H9 (cell line): ENCODE results near the gene TAOK2. TPM values are rescaled to one million over a fixed set of nuclear protein-coding genes. Genes with fewer than 3 reads are reported as not detected.

Experiments
- DNase-seq: peaks from one replicate; pipeline ENCODE4 v3.0.0-alpha.2; 2017
- H2AFZ ChIP-seq: one replicate; pipeline ENCODE4 v1.6.1; 2013; ENCODE audit warnings: mild to moderate bottlenecking, low read length, control low read depth, moderate library complexity
- H2AK5ac ChIP-seq: 2 replicates; pipeline ENCODE4 v1.6.1; 2013; ENCODE audit warnings: low read length, control low read depth, mixed read lengths; ENCODE audit not compliant: insufficient read length
- H2BK120ac ChIP-seq: one replicate; pipeline ENCODE4 v1.6.1; 2013; ENCODE audit warnings: low read depth, mild to moderate bottlenecking, low read length, control low read depth, inconsistent platforms; ENCODE audit not compliant: poor library complexity, severe bottlenecking
- H2BK12ac ChIP-seq: 2 replicates; pipeline ENCODE4 v1.6.1; 2013; ENCODE audit warnings: low read length, control low read depth, mixed read lengths, low read depth; ENCODE audit not compliant: insufficient read length
- H2BK15ac ChIP-seq: 2 replicates; pipeline ENCODE4 v1.6.1; 2013; ENCODE audit warnings: low read depth, low read length, control low read depth
- H2BK20ac ChIP-seq: one replicate; pipeline ENCODE4 v1.6.1; 2013; ENCODE audit warnings: low read depth, mild to moderate bottlenecking, low read length, control low read depth, inconsistent platforms; ENCODE audit not compliant: poor library complexity, severe bottlenecking
- H2BK5ac ChIP-seq: 2 replicates; pipeline ENCODE4 v1.6.1; 2013; ENCODE audit warnings: low read length, control low read depth, mixed read lengths; ENCODE audit not compliant: insufficient read length
- H3K14ac ChIP-seq: 2 replicates; pipeline ENCODE4 v1.6.1; 2013; ENCODE audit warnings: low read length, control low read depth; ENCODE audit not compliant: insufficient read depth
- H3K18ac ChIP-seq: 2 replicates; pipeline ENCODE4 v1.6.1; 2013; ENCODE audit warnings: low read depth, mild to moderate bottlenecking, mixed read lengths, low read length, control low read depth; ENCODE audit not compliant: insufficient read length
- H3K23ac ChIP-seq: 2 replicates; pipeline ENCODE4 v1.6.1; 2013; ENCODE audit warnings: low read length, control low read depth, mixed read lengths, low read depth; ENCODE audit not compliant: insufficient read length
- H3K23me2 ChIP-seq: 2 replicates; pipeline ENCODE4 v1.6.1; 2013; ENCODE audit warnings: low read depth, mild to moderate bottlenecking, mixed read lengths, low read length, control low read depth; ENCODE audit not compliant: insufficient read length, poor library complexity, severe bottlenecking
- H3K27ac ChIP-seq: 2 replicates; pipeline ENCODE4 v1.5.1; 2013; ENCODE audit warnings: low read length, control low read depth, mixed read lengths, low read depth; ENCODE audit not compliant: insufficient read length
- H3K27me3 ChIP-seq: 2 replicates; pipeline ENCODE4 v1.6.1; 2013; ENCODE audit warnings: low read length, control low read depth, inconsistent platforms; ENCODE audit not compliant: insufficient read depth
- H3K4ac ChIP-seq: 2 replicates; pipeline ENCODE4 v1.6.1; 2013; ENCODE audit warnings: low read depth, mild to moderate bottlenecking, control low read depth, inconsistent platforms, low read length, moderate library complexity
- H3K4me1 ChIP-seq: 2 replicates; pipeline ENCODE4 v1.6.1; 2013; ENCODE audit warnings: low read length, control low read depth, inconsistent platforms; ENCODE audit not compliant: insufficient read depth
- H3K4me2 ChIP-seq: 2 replicates; pipeline ENCODE4 v1.6.1; 2013; ENCODE audit warnings: low read length, control low read depth, mixed read lengths; ENCODE audit not compliant: insufficient read length, insufficient read depth
- H3K56ac ChIP-seq: 2 replicates; pipeline ENCODE4 v1.6.1; 2013; ENCODE audit warnings: low read depth, mild to moderate bottlenecking, mixed read lengths, low read length, control low read depth; ENCODE audit not compliant: insufficient read length
- H3K79me1 ChIP-seq: 2 replicates; pipeline ENCODE4 v1.6.1; 2013; ENCODE audit warnings: low read depth, mild to moderate bottlenecking, moderate library complexity, low read length, control low read depth, inconsistent platforms; ENCODE audit not compliant: insufficient read depth, poor library complexity, severe bottlenecking
- H3K79me2 ChIP-seq: 2 replicates; pipeline ENCODE4 v1.6.1; 2013; ENCODE audit warnings: low read length, control low read depth, inconsistent platforms; ENCODE audit not compliant: insufficient read depth
- H3K9ac ChIP-seq: 2 replicates; pipeline ENCODE4 v1.6.1; 2013; ENCODE audit warnings: low read length, control low read depth, mixed read lengths; ENCODE audit not compliant: insufficient read length; ENCODE audit errors: extremely low read depth
- H3K9me3 ChIP-seq: one replicate; pipeline ENCODE4 v1.6.1; 2013; ENCODE audit warnings: low read depth, low read length, inconsistent platforms; ENCODE audit not compliant: control insufficient read depth
- H3T11ph ChIP-seq: one replicate; pipeline ENCODE4 v1.6.1; 2013; ENCODE audit warnings: mild to moderate bottlenecking, low read length, control low read depth, inconsistent platforms
- H4K20me1 ChIP-seq: one replicate; pipeline ENCODE4 v1.6.1; 2013; ENCODE audit not compliant: control insufficient read depth, insufficient read length, insufficient read depth
- H4K5ac ChIP-seq: 2 replicates; pipeline ENCODE4 v1.6.1; 2013; ENCODE audit warnings: low read depth, mild to moderate bottlenecking, mixed read lengths, low read length, control low read depth; ENCODE audit not compliant: insufficient read length
- H4K8ac ChIP-seq: replicated peaks from 2 replicates; pipeline ENCODE4 v1.6.1; 2013; ENCODE audit warnings: low read length, control low read depth, mixed read lengths, low read depth; ENCODE audit not compliant: insufficient read length
- H4K91ac ChIP-seq: 2 replicates; pipeline ENCODE4 v1.6.1; 2013; ENCODE audit warnings: low read depth, mild to moderate bottlenecking, moderate library complexity, mixed read lengths, low read length, control low read depth; ENCODE audit not compliant: insufficient read length
- H3K27ac Mint-ChIP-seq, 3 experiments: 2 replicates in 2 of 3; 3 replicates in 1 of 3; pipeline ENCODE4 v1.8.0; 2020 to 2021; ENCODE audit warnings: mixed read lengths in 3 of 3, mild to moderate bottlenecking in 1 of 3, moderate library complexity in 1 of 3
- H3K27me3 Mint-ChIP-seq: 2 replicates; pipeline ENCODE4 v1.8.0; 2021; ENCODE audit warnings: low read depth, mild to moderate bottlenecking, moderate library complexity, mixed read lengths
- H3K36me3 Mint-ChIP-seq, 3 experiments: 2 replicates in 2 of 3; 3 replicates in 1 of 3; pipeline ENCODE4 v1.8.0; 2020 to 2021; ENCODE audit warnings: low read depth in 3 of 3, mixed read lengths in 3 of 3; ENCODE audit not compliant: insufficient read depth in 1 of 3
- H3K4me1 Mint-ChIP-seq, 2 experiments: 2 replicates each; pipeline ENCODE4 v1.8.0; 2020; ENCODE audit warnings: mixed read lengths in 2 of 2
- H3K4me3 Mint-ChIP-seq, 2 experiments: 2 replicates in 1 of 2; 3 replicates in 1 of 2; pipeline ENCODE4 v1.8.0; 2020 to 2021; ENCODE audit warnings: mild to moderate bottlenecking in 2 of 2, mixed read lengths in 2 of 2, moderate library complexity in 1 of 2
- H3K9me3 Mint-ChIP-seq, 2 experiments: 2 replicates in 1 of 2; 3 replicates in 1 of 2; pipeline ENCODE4 v1.8.0; 2020; ENCODE audit warnings: mild to moderate bottlenecking in 2 of 2, mixed read lengths in 2 of 2, moderate library complexity in 1 of 2
- CTCF ChIP-seq: fragments of 200-600 bp; sonication (generic); conservative IDR thresholded peaks from 3 replicates; pipeline ENCODE4 v1.8.0; 2021; ENCODE audit warnings: antibody characterized with exemption, mild to moderate bottlenecking
- WGBS: extraction: QIAGEN DNeasy Blood & Tissue Kit; methylation state at CpG from one replicate; pipeline ENCODE4 v1.1.7; 2013; ENCODE audit warnings: missing lambda C conversion rate, low lambda C conversion rate, mixed read lengths; ENCODE audit not compliant: insufficient read length; ENCODE audit errors: extremely low coverage; 5-methylcytosine and 5-hydroxymethylcytosine counted together
- total RNA-seq: library from RNA; stranded (reverse); gene quantifications from 2 replicates; pipeline ENCODE4 v1.2.1, GENCODE V29; 2021

TAOK2 gene
- total RNA-seq, 1 experiment from 2014 or later = 43.9 TPM

GRCh38 chr16:29951625-29952365 lies 21.9 kb upstream of the TAOK2 start:
- Histone ChIP-seq H3K4me1 (peaks cover 4% of the 10 kb centered on the region; the same call in 1 of the 2 replicates), H3K14ac (no peak overlapping the region), H3K23ac (no peak overlapping the region), H3K56ac (no peak overlapping the region), H3K18ac (no peak overlapping the region), H2AK5ac (no peak overlapping the region), H3K4me2 (no peak overlapping the region), H2BK5ac (no peak overlapping the region), H2AFZ (no peak overlapping the region), H3K23me2 (no peaks in the 10 kb centered on the region), H3T11ph (no peak overlapping the region), H4K5ac (no peak overlapping the region), H2BK12ac (no peak overlapping the region), H4K91ac (no peak overlapping the region), H3K9me3 (no peaks in the 10 kb centered on the region), H2BK20ac (no peak overlapping the region), H2BK120ac (no peak overlapping the region), H4K20me1 (no peaks in the 10 kb centered on the region), H3K79me1 (no peaks in the 10 kb centered on the region), H4K8ac (no peak overlapping the region), H3K27ac (no peak overlapping the region), H3K4ac (no peak overlapping the region), H3K27me3 (no peaks in the 10 kb centered on the region), H2BK15ac (no peak overlapping the region), H3K9ac (no peak overlapping the region), H3K79me2 (no peaks in the 10 kb centered on the region)
- Mint-ChIP-seq H3K4me3 (no peak overlapping the region), H3K27me3 (no peaks in the 10 kb centered on the region), H3K4me1 (peaks cover 8 to 10% of the 10 kb centered on the region in 2 experiments; a peak in 3 of 4 replicates), H3K36me3 (no peaks in the 10 kb centered on the region), H3K27ac (no peak overlapping the region; a peak in 1 of 7 replicates), H3K9me3 (no peaks in the 10 kb centered on the region)
- DNase-seq = peak; percentile 54
- TF ChIP-seq CTCF = peak; percentile 49
- WGBS = no CpG with 5 or more reads among the region's 8 CpGs
